HepG2 (cell line): ENCODE measurements around the gene ALDH3A2. TPM values are rescaled to one million over a fixed set of nuclear protein-coding genes. Genes with fewer than 3 reads are reported as not detected.

Source experiments
- CHD2 ChIP-seq: IDR thresholded peaks from 2 replicates; pipeline ENCODE4 v1.6.1; 2011; ENCODE audit warnings: low read depth, low read length, improper control_type of control experiment
- ETV6 ChIP-seq: sonication (generic); formaldehyde crosslinking; conservative IDR thresholded peaks from 2 replicates; pipeline ENCODE4 v1.4.0; 2020; ENCODE audit warnings: missing genetic modification reagents
- FOXP1 ChIP-seq, 2 experiments: fragments of 450-650 bp in 1 of 2; IDR thresholded peaks; 2 replicates each; pipeline ENCODE4 v1.6.1; 2017 to 2018; ENCODE audit warnings: antibody characterized with exemption in 1 of 2
- MXD4 ChIP-seq: IDR thresholded peaks from 2 replicates; pipeline ENCODE4 v1.6.1; 2016; ENCODE audit warnings: mild to moderate bottlenecking, missing biosample characterization, missing genetic modification reagents
- NFIB ChIP-seq: sonication (generic); formaldehyde crosslinking; IDR thresholded peaks from 2 replicates; pipeline ENCODE4 v1.9.0; 2021; ENCODE audit warnings: missing genetic modification reagents, mild to moderate bottlenecking, borderline replicate concordance
- SPEN ChIP-seq: sonication (generic); formaldehyde crosslinking; IDR thresholded peaks from 2 replicates; pipeline ENCODE4 v1.5.1; 2020; ENCODE audit warnings: low read depth, mild to moderate bottlenecking, missing genetic modification reagents
- STAG1 ChIP-seq: sonication (generic); formaldehyde crosslinking; IDR thresholded peaks from 2 replicates; pipeline ENCODE4 v1.4.0; 2020; ENCODE audit warnings: missing genetic modification reagents
- TSC22D2 ChIP-seq: sonication (generic); formaldehyde crosslinking; IDR thresholded peaks from 2 replicates; pipeline ENCODE4 v1.5.1; 2020; ENCODE audit warnings: missing genetic modification reagents, mild to moderate bottlenecking, borderline replicate concordance
- ZBTB40 ChIP-seq, 2 experiments: fragments of 450-650 bp in 1 of 2; sonication (generic) in 1 of 2; formaldehyde crosslinking in 1 of 2; IDR thresholded peaks; 2 replicates each; pipeline versions ENCODE4 v1.6.1 to v1.8.0; 2016 to 2022; ENCODE audit warnings: antibody characterized with exemption in 1 of 2, mild to moderate bottlenecking in 1 of 2, missing genetic modification reagents in 1 of 2
- ZFX ChIP-seq: sonication (generic); formaldehyde crosslinking; IDR thresholded peaks from 2 replicates; pipeline ENCODE4 v1.4.0; 2020; ENCODE audit warnings: mild to moderate bottlenecking, low read depth, missing genetic modification reagents, moderate library complexity
- ZNF10 ChIP-seq: sonication (generic); formaldehyde crosslinking; IDR thresholded peaks from 2 replicates; pipeline ENCODE4 v1.4.0; 2020; ENCODE audit warnings: mild to moderate bottlenecking, low read depth, missing genetic modification reagents, borderline replicate concordance
- ZNF235 ChIP-seq: sonication (generic); formaldehyde crosslinking; IDR thresholded peaks from 2 replicates; pipeline ENCODE4 v1.8.1; 2023; ENCODE audit warnings: mild to moderate bottlenecking, missing genetic modification reagents, borderline replicate concordance
- ZNF24 ChIP-seq: fragments of 450-650 bp; IDR thresholded peaks from 2 replicates; pipeline ENCODE4 v1.6.1; 2017; ENCODE audit warnings: antibody characterized with exemption, mild to moderate bottlenecking
- ZNF652 ChIP-seq: IDR thresholded peaks from 2 replicates; pipeline ENCODE4 v1.6.1; 2016; ENCODE audit warnings: low read depth, borderline replicate concordance
- ZNF780A ChIP-seq: sonication (generic); formaldehyde crosslinking; IDR thresholded peaks from 2 replicates; pipeline ENCODE4 v1.8.0; 2022; ENCODE audit warnings: mild to moderate bottlenecking, missing genetic modification reagents, moderate library complexity
- polyA plus RNA-seq, 8 experiments: library from polyadenylated mRNA; depleted of rRNA in 3 of 8; stranded (reverse) in 7 of 8; unstranded in 1 of 8; fragments of >200 nt; fragmentation: Illumina TruSeq in 4 of 8; extraction: Trizol in 4 of 8; gene quantifications; 2 replicates each; pipeline versions ENCODE4 v1.2.1 to v1.2.3, GENCODE V29; 2011 to 2016; ENCODE audit warnings: low read depth in 4 of 8, missing spikeins in 1 of 8, mixed read lengths in 1 of 8; ENCODE audit not compliant: insufficient read depth in 1 of 8
- total RNA-seq, 5 experiments: library from RNA; depleted of rRNA; stranded (reverse); fragments of >200 nt; fragmentation: Illumina TruSeq; extraction: Trizol; gene quantifications; 2 replicates each; pipeline ENCODE4 v1.2.3, GENCODE V29; 2016; ENCODE audit warnings: low read depth in 1 of 5
- TF ChIP-seq, protein P1 (sequence below): sonication (generic); formaldehyde crosslinking; IDR thresholded peaks from 2 replicates; pipeline ENCODE4 v1.4.0; 2020; ENCODE audit warnings: mild to moderate bottlenecking, missing genetic modification reagents

Gene ALDH3A2
- total and polyA plus RNA-seq, 2 of the 13 experiments (the other 11 are each of a cell fraction or from before 2014, with no cell fraction given) = 80.8 to 180 TPM

- peak; percentile 75 for TF ChIP-seq ZFX (CRISPR knock-in tag)
- no peak for TF ChIP-seq STAG1
- TF ChIP-seq, protein P1, sequence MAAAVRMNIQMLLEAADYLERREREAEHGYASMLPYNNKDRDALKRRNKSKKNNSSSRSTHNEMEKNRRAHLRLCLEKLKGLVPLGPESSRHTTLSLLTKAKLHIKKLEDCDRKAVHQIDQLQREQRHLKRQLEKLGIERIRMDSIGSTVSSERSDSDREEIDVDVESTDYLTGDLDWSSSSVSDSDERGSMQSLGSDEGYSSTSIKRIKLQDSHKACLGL = peak; percentile 34; the same call in 1 of the 2 replicates
- peak; percentile 60; the same call in 1 of the 2 replicates for TF ChIP-seq ZNF652 (CRISPR knock-in tag)
- TF ChIP-seq MXD4 (CRISPR knock-in tag) = no peak
- TF ChIP-seq SPEN (CRISPR knock-in tag) = peak; percentile 87; the same call in 1 of the 2 replicates
- no peak for TF ChIP-seq ZNF24
- no peak for TF ChIP-seq NFIB
- TF ChIP-seq ZNF10 (CRISPR knock-in tag) = no peak
- no peak for TF ChIP-seq ZNF235
- no peak for TF ChIP-seq CHD2
- TF ChIP-seq ETV6 (CRISPR knock-in tag) = 0 out of 2 replicates have a peak, but pooled peaks have one; percentile 36
- no peak for TF ChIP-seq ZBTB40 (IDR thresholded peaks at IDR 0.05)
- no peak for TF ChIP-seq ZBTB40 (CRISPR knock-in tag; IDR thresholded peaks at IDR 0.05)
- TF ChIP-seq FOXP1 (IDR thresholded peaks at IDR 0.05) = no peak
- TF ChIP-seq FOXP1 (CRISPR knock-in tag; IDR thresholded peaks at IDR 0.05) = peak; percentile 80; the same call in 1 of the 2 replicates
- no peak for TF ChIP-seq ZNF780A
- TF ChIP-seq TSC22D2 = no peak
Observed at GRCh38 chr17:19720631-19721426, 72.3 kb downstream of the ALDH3A2 start (continued).
